Fibroblast of lung (primary cell): Measurements from ENCODE around the gene TK1. TPM values are rescaled to one million over a fixed set of nuclear protein-coding genes. Genes with fewer than 3 reads are reported as not detected.
A peak's percentile ranks its signal among the peaks of the same experiment; 100 is the strongest.
"Not testable (repeated sequence)": the region's sequence is repeated elsewhere in the genome, so short reads cannot be mapped to it uniquely, and the experiment has no call there.

Source experiments
- DNase-seq, 2 donors: peaks; one replicate each; pipeline versions ENCODE4 v3.0.0 to v3.0.0-alpha.2; 2010; ENCODE audit warnings: low read depth in 2 of 2
- H2AFZ ChIP-seq: 2 replicates; pipeline ENCODE4 v1.5.1; 2012; ENCODE audit warnings: low read length, control low read depth, inconsistent platforms
- H3K27ac ChIP-seq: 2 replicates; pipeline ENCODE4 v1.5.1; 2011; ENCODE audit warnings: low read length, control low read depth; ENCODE audit not compliant: insufficient read depth
- H3K27me3 ChIP-seq: 2 replicates; pipeline ENCODE4 v1.5.1; 2011; ENCODE audit warnings: mild to moderate bottlenecking, low read length; ENCODE audit not compliant: control insufficient read depth, insufficient read depth
- H3K36me3 ChIP-seq: 2 replicates; pipeline ENCODE4 v1.5.1; 2011; ENCODE audit warnings: low read length; ENCODE audit not compliant: control insufficient read depth, insufficient read depth
- H3K4me1 ChIP-seq: 2 replicates; pipeline ENCODE4 v1.5.1; 2011; ENCODE audit warnings: low read length; ENCODE audit not compliant: control insufficient read depth, insufficient read depth; ENCODE audit errors: extremely low read depth
- H3K4me2 ChIP-seq: 2 replicates; pipeline ENCODE4 v1.5.1; 2011; ENCODE audit warnings: low read length, control low read depth; ENCODE audit not compliant: insufficient read depth; ENCODE audit errors: extremely low read depth
- H3K4me3 ChIP-seq, 4 experiments: fragments of 200-600 bp in 1 of 4; sonication (generic) in 1 of 4; replicated peaks in 1 of 4; 2 replicates each; pipeline ENCODE4 v1.5.1; 2011 to 2016; ENCODE audit warnings: low read length in 4 of 4, low read depth in 3 of 4, mild to moderate bottlenecking in 3 of 4, control low read depth in 2 of 4, inconsistent platforms in 1 of 4, mixed read lengths in 1 of 4; ENCODE audit not compliant: insufficient read depth in 1 of 4; ENCODE audit errors: control extremely low read depth in 1 of 4
- H3K79me2 ChIP-seq: 2 replicates; pipeline ENCODE4 v1.5.1; 2012; ENCODE audit warnings: mild to moderate bottlenecking, low read length, inconsistent platforms; ENCODE audit not compliant: control insufficient read depth, insufficient read depth
- H3K9ac ChIP-seq: 2 replicates; pipeline ENCODE4 v1.5.1; 2011; ENCODE audit warnings: mild to moderate bottlenecking, low read length, control low read depth; ENCODE audit not compliant: insufficient read depth
- H3K9me3 ChIP-seq: 2 replicates; pipeline ENCODE4 v1.5.1; 2012; ENCODE audit warnings: low read depth, low read length; ENCODE audit not compliant: control insufficient read depth, insufficient read depth
- H4K20me1 ChIP-seq: 2 replicates; pipeline ENCODE4 v1.5.1; 2011; ENCODE audit warnings: low read length; ENCODE audit not compliant: control insufficient read depth, insufficient read depth; ENCODE audit errors: extremely low read depth
- EZH2 ChIP-seq: IDR thresholded peaks from 2 replicates; pipeline ENCODE4 v1.5.1; 2012; ENCODE audit warnings: low read length, control low read depth, mild to moderate bottlenecking; ENCODE audit errors: missing control alignments
- polyA minus RNA-seq: library from RNA; depleted of rRNA, polyadenylated mRNA; stranded (reverse); fragments of >200 nt; gene quantifications from 2 replicates; pipeline ENCODE4 v1.2.3, GENCODE V29; 2011; ENCODE audit warnings: low replicate concordance
- polyA plus RNA-seq, 2 donors: library from polyadenylated mRNA; depleted of rRNA in 1 of 2; stranded (reverse) in 1 of 2; unstranded in 1 of 2; fragments of >200 nt; gene quantifications; 2 replicates each; pipeline ENCODE4 v1.2.1, GENCODE V29; 2011 to 2012; ENCODE audit warnings: missing spikeins in 1 of 2
- total RNA-seq: library from RNA; depleted of rRNA; stranded (reverse); fragments of >200 nt; gene quantifications from 2 replicates; pipeline ENCODE4 v1.2.1, GENCODE V29; 2014
- TF ChIP-seq, protein P1 (sequence below), 2 donors: IDR thresholded peaks in 1 of 2; conservative IDR thresholded peaks in 1 of 2; 1 replicate in 1 of 2; 2 replicates in 1 of 2; pipeline ENCODE4 v1.5.1; 2011 to 2012; ENCODE audit warnings: low read length in 2 of 2, control low read depth in 1 of 2, inconsistent platforms in 1 of 2, low read depth in 1 of 2, mild to moderate bottlenecking in 1 of 2

The TK1 gene, protein sequence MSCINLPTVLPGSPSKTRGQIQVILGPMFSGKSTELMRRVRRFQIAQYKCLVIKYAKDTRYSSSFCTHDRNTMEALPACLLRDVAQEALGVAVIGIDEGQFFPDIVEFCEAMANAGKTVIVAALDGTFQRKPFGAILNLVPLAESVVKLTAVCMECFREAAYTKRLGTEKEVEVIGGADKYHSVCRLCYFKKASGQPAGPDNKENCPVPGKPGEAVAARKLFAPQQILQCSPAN
- 7.7 and 69.2 TPM in 2 replicates for total RNA-seq
- polyA plus RNA-seq, result 40.6 and 138 TPM in 2 replicates
- polyA plus RNA-seq (2012), result 52.7 and 151 TPM in 2 replicates
- polyA minus RNA-seq, result 125 and 169 TPM in 2 replicates

DNA sequence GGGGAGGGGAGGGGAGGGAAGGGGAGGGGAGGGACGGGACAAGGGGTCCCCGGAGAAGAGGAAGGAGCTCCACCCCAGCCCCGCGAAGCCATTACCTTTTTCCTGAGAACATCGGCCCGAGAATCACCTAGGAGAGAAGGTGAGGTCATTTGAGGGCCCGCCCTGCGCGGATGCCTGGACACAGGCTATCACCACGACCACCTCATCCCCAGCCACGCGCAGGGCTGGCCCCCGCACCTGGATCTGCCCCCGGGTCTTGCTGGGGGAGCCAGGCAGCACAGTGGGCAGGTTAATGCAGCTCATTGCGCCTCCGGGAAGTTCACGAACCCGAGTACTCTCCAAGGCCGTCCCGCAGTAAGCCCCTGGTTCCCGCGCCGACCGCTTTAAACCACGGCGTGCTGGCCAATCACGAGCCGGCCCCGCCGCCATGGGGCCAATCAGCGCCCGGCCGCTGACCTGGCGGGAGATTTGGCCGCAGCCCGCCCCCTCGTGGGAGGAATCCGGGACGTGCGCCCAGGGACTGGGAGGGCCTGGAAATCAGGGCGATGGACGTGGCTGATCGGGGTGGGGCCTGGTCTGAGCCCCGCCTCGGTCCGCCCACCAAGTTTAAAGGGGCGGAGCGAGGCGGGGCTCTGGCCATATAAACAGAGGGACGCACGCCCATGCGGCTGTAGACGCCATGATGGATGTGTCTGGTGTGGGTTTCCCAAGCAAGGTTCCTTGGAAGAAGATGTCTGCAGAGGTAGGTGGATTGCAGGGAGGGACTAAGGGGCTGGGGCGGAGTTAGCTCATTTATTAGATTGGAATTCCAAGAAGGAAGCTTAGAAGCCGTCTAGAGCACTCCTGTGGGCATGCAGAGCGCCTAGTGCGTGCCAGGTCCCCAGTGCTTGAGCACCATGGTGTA is at the start of gene TK1, which contains the start of gene AFMID:
Gene TK1, minus strand, starts transcription at position 361 of the 904 bp plus-strand sequence. Its CDS starts 58 bp downstream, at position 303.
Gene AFMID, plus strand, starts transcription at position 671 of the 904 bp plus-strand sequence. Its CDS starts 9 bp downstream, at position 680.
- no peaks in the 10 kb centered on the region for H4K20me1 ChIP-seq
- H3K9ac ChIP-seq, result peak within 1 kb of the TSS; percentile 72
- H3K27ac ChIP-seq, result peak within 1 kb of the TSS; percentile 76
- no peaks in the 10 kb centered on the region for H3K27me3 ChIP-seq
- H3K4me2 ChIP-seq, result peak within 1 kb of the TSS; percentile 93
- peaks cover 6% of the 10 kb centered on the region for H3K79me2 ChIP-seq
- peak within 1 kb of the TSS; percentile 95 for H2AFZ ChIP-seq
- H3K36me3 ChIP-seq, result peaks cover 6% of the 10 kb centered on the region
- no peak for TF ChIP-seq EZH2
- TF ChIP-seq, protein P1, sequence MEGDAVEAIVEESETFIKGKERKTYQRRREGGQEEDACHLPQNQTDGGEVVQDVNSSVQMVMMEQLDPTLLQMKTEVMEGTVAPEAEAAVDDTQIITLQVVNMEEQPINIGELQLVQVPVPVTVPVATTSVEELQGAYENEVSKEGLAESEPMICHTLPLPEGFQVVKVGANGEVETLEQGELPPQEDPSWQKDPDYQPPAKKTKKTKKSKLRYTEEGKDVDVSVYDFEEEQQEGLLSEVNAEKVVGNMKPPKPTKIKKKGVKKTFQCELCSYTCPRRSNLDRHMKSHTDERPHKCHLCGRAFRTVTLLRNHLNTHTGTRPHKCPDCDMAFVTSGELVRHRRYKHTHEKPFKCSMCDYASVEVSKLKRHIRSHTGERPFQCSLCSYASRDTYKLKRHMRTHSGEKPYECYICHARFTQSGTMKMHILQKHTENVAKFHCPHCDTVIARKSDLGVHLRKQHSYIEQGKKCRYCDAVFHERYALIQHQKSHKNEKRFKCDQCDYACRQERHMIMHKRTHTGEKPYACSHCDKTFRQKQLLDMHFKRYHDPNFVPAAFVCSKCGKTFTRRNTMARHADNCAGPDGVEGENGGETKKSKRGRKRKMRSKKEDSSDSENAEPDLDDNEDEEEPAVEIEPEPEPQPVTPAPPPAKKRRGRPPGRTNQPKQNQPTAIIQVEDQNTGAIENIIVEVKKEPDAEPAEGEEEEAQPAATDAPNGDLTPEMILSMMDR (conservative IDR thresholded peaks at IDR 0.05 in 1 of 2, IDR thresholded peaks at IDR 0.05 in 1 of 2; ENCODE audit: low read depth in 1 of 2, low read length in 2 of 2), result peak; percentile 67 to 78
- peak; percentile 93 to 96 for DNase-seq
- peak within 1 kb of the TSS; percentile 67 to 89 (median 78) for H3K4me3 ChIP-seq
- peaks cover 4% of the 10 kb centered on the region for H3K4me1 ChIP-seq
- H3K9me3 ChIP-seq, result no peaks in the 10 kb centered on the region

DNA sequence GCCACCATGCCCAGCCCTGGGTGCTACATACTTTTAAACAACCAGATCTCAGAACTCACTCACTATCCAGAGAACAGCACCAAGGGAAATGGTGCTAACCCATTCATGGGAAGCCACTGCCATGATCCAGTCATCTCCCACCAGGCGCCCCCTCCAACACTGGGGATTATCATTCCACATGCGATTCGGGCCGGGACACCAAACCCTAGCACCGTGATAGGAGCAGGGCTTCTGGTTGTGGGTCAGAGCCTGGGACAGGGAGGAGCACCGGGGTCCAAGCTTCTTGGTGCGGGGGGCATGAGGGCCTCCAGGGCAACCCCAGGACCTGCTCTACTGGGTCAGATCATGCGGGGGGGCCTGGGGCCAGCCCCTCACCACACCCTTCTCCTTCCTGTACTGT is 49.0 kb upstream of the TK1 start:
- Histone ChIP-seq H2AFZ (no peak overlapping the region), H3K4me3 (no peak overlapping the region), H3K9me3 (no peaks in the 10 kb centered on the region), H3K27ac (no peak overlapping the region), H3K27me3 (peaks cover 22% of the 10 kb centered on the region), H4K20me1 (no peaks in the 10 kb centered on the region), H3K4me1 (no peaks in the 10 kb centered on the region), H3K9ac (no peak overlapping the region), H3K79me2 (no peaks in the 10 kb centered on the region), H3K4me2 (no peak overlapping the region), H3K36me3 (no peaks in the 10 kb centered on the region)
- TF ChIP-seq EZH2, result no peak
- TF ChIP-seq, protein P1 (conservative IDR thresholded peaks at IDR 0.05 in 1 of 2, IDR thresholded peaks at IDR 0.05 in 1 of 2; ENCODE audit: low read depth in 1 of 2, low read length in 2 of 2), result no peak
- no peak for DNase-seq

DNA sequence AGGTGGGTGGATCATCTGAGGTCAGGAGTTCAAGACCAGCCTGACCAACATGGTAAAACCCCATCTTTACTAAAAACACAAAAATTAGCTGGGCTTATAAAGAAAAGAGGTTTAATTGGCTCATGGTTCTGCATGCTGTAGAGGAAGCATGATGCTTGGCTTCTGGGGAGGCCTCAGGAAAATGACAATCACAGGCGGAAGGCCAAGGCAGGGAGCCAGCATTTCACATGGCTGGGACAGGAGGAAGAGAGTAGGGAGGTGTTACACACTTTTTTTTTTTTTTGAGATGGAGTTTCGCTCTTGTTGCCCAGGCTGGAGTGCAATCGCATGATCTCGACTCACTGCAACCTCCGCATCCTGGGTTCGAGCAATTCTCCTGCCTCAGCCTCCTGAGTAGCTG is 48.2 kb upstream of the TK1 start:
- not testable (repeated sequence) for H3K4me2 ChIP-seq, H2AFZ ChIP-seq, H3K9me3 ChIP-seq, H3K4me1 ChIP-seq, H3K9ac ChIP-seq, DNase-seq, H4K20me1 ChIP-seq, H3K4me3 ChIP-seq, H3K36me3 ChIP-seq, H3K79me2 ChIP-seq, H3K27ac ChIP-seq
- peaks cover 31% of the 10 kb centered on the region for H3K27me3 ChIP-seq
